Measurements from ENCODE around the gene TMCO4. TPM values are rescaled to one million over a fixed set of nuclear protein-coding genes. Genes with fewer than 3 reads are reported as not detected.
"Not testable (repeated sequence)": the region's sequence is repeated elsewhere in the genome, so short reads cannot be mapped to it uniquely, and the experiment has no call there.

The TMCO4 gene
- total and polyA plus RNA-seq, 8 donors, result 15.7 to 22.1 (median 18.9) TPM

GRCh38 chr1:19639999-19640362 is 159.7 kb downstream of the TMCO4 start:
- DNase-seq (no peak), ATAC-seq (no peak)
- Histone ChIP-seq H3K9me3 (no peaks in the 10 kb centered on the region), H3K27ac (no peak overlapping the region), H3K36me3 (no peaks in the 10 kb centered on the region), H3K27me3 (peaks cover 2 to 52% of the 10 kb centered on the region in 2 donors), H3K4me3 (no peak overlapping the region), H3K4me1 (peaks cover 0 to 14% of the 10 kb centered on the region in 2 donors)
- intact Hi-C loops (cut with DNase I), result loop anchor here in 1 of 2 donors (10.0 kb wide), 1 partner anchor 145 kb away; no protein-coding TSS in a partner anchor
- TF ChIP-seq CTCF (IDR thresholded peaks at IDR 0.05), result no peak

DNA sequence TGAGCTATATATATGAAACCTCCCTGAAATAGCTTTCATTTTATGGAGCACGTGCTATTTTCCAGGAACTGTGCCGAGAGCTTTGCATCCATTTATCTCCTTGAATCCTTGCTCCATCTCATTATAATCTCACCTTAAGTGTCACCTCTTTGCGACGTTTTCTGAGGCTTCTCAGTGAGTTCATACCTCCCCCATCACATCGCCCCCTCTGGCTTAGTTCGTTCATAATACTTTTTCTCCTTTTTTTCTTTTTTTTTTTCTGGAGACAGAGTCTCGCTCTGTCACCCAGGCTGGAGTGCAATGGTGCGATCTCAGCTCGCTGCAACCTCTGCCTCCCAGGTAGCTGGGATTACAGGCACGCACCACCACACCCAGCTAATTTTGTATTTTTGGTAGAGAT is 160.5 kb downstream of the TMCO4 start:
- H3K27ac ChIP-seq; ATAC-seq; intact Hi-C loops (cut with DNase I); H3K9me3 ChIP-seq; H3K4me1 ChIP-seq; H3K36me3 ChIP-seq; H3K4me3 ChIP-seq; DNase-seq: not testable (repeated sequence)
- H3K27me3 ChIP-seq, result peaks cover 0 to 45% of the 10 kb centered on the region in 2 donors

DNA sequence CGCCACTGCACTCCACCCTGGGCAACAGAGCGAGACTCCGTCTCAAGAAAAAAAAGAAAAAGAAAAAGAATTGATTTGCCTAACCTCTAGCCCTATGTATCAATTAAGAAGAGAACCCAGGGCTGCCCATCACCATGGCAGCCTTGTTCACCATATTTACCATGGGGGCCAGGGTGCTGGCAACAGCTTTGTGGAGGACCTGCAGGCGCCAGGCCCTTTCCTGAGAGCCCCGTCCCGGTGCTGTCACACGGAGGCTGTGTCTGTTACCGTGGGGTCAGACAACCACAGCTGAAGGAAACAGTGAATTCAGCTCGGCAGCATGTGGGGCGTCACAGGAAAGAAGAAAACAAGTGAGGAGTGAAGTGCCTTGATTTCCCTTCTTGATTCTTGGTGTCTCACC is 162.1 kb downstream of the TMCO4 start:
- Histone ChIP-seq H3K27me3 (peaks cover 0 to 32% of the 10 kb centered on the region in 2 donors), H3K36me3 (no peaks in the 10 kb centered on the region), H3K9me3 (no peaks in the 10 kb centered on the region), H3K4me3 (no peak overlapping the region), H3K4me1 (no peaks in the 10 kb centered on the region), H3K27ac (no peak overlapping the region)
- intact Hi-C loops (cut with DNase I), result no loop called here
- no peak for DNase-seq
- ATAC-seq, result no peak
- no peak for TF ChIP-seq CTCF (IDR thresholded peaks at IDR 0.05)

- DNase-seq; H3K27ac ChIP-seq; intact Hi-C loops (cut with DNase I); H3K9me3 ChIP-seq; H3K36me3 ChIP-seq; H3K4me3 ChIP-seq; H3K4me1 ChIP-seq; ATAC-seq: not testable (repeated sequence)
- peaks cover 0 to 23% of the 10 kb centered on the region in 2 donors for H3K27me3 ChIP-seq
Measured at GRCh38 chr1:19636749-19637148, 163.0 kb downstream of the TMCO4 start.

DNA sequence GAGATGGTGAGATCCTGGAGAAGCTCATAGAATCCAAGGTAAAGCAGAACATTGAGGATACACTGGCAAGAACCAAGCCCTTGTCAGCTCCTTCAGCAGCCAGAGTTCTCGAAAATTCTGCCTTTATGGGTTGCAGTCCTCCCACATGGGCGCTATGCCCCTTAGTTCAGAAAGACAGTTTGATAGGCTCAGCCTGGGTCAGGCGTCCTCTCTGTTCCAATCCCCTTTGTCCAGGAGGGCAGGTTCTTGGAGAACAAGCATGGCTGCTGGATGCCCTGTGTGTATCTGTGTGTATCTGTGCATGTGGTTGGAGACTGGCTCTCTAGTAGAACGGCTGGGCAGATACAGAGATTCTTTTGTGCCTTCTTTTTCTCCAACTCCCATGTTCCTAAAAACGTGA is 163.7 kb downstream of the TMCO4 start:
- intact Hi-C loops (cut with DNase I), result no loop called here
- no peak for ATAC-seq
- DNase-seq, result no peak
- Histone ChIP-seq H3K27ac (no peak overlapping the region), H3K4me1 (no peaks in the 10 kb centered on the region), H3K4me3 (no peak overlapping the region), H3K27me3 (peaks cover 0 to 18% of the 10 kb centered on the region in 2 donors), H3K36me3 (no peaks in the 10 kb centered on the region), H3K9me3 (no peaks in the 10 kb centered on the region)
- TF ChIP-seq CTCF (IDR thresholded peaks at IDR 0.05), result no peak

DNA sequence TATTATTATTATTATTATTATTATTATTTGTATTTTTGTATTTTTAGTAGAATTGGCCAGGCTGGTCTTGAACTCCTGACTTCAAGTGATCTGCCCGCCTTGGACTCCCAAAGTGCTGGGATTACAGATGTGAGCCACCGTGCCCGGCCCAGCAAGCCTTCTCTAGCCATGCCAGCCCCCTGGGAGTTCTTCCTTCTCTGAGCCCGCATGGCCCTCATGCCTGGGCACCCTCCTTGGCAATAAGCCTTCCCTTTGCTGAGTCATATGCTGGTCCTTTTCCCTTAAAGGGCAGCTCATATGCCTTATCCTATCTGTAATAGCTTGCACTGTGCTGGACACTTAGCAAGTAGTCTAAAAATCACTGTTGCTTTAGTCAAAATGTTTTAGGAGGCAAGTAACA is 164.1 kb downstream of the TMCO4 start:
- Histone ChIP-seq H3K36me3 (no peaks in the 10 kb centered on the region), H3K9me3 (no peaks in the 10 kb centered on the region), H3K4me1 (no peaks in the 10 kb centered on the region), H3K27ac (no peak overlapping the region), H3K4me3 (no peak overlapping the region), H3K27me3 (peaks cover 0 to 13% of the 10 kb centered on the region in 2 donors)
- ATAC-seq (no peak), DNase-seq (no peak)
- no peak for TF ChIP-seq CTCF (IDR thresholded peaks at IDR 0.05)
- intact Hi-C loops (cut with DNase I), result no loop called here

DNA sequence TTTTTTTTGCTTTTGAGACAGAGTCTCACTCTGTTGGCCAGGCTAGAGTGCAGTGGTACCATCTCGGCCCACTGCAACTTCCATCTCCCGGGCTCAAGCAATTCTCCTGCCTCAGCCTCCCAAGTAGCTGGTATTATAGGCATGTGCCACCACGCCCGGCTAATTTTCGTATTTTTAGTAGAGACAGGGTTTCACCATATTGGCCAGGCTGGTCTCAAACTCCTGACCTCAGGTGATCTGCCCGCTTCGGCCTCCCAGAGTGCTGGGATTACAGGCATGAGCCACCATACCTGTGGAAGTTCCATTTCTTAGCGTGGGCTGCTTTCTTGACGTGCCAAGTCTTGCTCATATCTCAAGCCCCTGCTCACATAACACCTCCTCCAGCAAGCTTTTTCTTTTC is 164.7 kb downstream of the TMCO4 start:
- DNase-seq; ATAC-seq; H3K27ac ChIP-seq; H3K9me3 ChIP-seq; intact Hi-C loops (cut with DNase I); H3K36me3 ChIP-seq; H3K4me3 ChIP-seq; H3K4me1 ChIP-seq: not testable (repeated sequence)
- peaks cover 0 to 11% of the 10 kb centered on the region in 2 donors for H3K27me3 ChIP-seq

All from left lung (tissue), 10 donors.